GM18870 (cell line): ENCODE data around the gene PLCB4.

ENCODE experiments used
- ATAC-seq: cut with Tn5 transposase; IDR thresholded peaks from one replicate; pipeline ENCODE4 v1.9.1; 2021; ENCODE audit warnings: moderate library complexity; ENCODE audit not compliant: unreplicated experiment

Gene PLCB4

GRCh38 chr20:9212735-9213134 is 143.8 kb downstream of the PLCB4 start:
- ATAC-seq = no peak

GRCh38 chr20:9214685-9215084 is 145.8 kb downstream of the PLCB4 start:
- ATAC-seq = no peak

DNA sequence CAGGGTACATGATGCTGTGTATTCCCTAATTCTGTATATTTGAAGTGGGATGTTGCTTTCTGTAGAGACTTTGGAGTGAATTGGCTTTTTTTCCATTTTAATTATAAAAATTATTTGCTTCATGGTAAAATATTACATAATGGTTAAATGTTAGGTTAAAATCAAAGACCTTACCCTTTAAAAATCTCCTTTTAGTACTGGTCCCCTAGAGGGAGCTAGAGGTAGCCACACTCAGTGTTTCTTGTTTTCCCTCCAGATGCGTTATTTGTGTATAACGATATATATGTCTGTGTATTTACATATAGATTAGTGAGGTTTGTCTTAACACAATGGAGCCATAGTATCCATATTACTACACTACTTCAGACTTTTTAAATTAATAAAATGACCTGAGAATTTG is 146.7 kb downstream of the PLCB4 start:
- no peak for ATAC-seq

- no peak for ATAC-seq
Observed at GRCh38 chr20:9218531-9218961, 149.7 kb downstream of the PLCB4 start.

- ATAC-seq = no peak
Observed at GRCh38 chr20:9220874-9221547, 152.1 kb downstream of the PLCB4 start.

DNA sequence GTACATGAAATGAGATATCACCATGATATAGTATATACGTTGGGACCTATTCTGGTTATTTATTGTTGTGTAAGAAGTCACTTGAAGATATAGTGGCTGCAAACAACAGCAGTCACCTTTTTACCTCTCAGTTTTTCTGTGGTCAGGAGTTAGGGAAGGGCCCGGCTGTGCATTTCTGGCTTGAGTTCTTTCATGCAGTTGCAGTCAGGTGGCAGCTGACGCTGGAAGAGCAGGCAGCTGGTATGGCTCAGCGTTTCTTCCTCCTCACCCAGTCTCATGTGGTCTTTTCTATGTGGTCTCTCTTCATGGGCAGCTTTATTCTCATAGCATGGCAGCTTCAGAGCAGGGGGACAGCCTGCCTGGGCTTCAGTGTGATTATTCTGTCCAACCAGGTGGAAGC is 154.4 kb downstream of the PLCB4 start:
- no peak for ATAC-seq

DNA sequence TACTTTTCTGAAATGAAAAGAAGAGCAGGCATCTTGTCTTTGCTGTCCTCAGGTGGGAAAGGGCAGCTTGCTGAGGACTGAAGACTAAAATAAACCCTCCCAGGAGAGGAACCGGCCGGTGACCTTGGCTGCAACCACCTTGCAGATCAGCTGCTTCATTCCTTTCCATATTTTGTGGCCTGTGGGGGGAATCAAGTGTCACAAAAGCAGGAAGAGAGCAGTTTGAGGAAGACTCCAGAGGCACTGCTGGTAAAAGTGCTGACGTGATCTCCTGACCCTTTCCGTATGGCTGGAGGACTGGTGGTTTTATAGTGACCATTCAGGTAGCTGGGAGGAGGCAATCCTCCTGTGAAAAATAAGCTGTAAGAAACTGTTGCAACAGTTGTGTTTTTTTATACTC is 157.0 kb downstream of the PLCB4 start:
- ATAC-seq = no peak

DNA sequence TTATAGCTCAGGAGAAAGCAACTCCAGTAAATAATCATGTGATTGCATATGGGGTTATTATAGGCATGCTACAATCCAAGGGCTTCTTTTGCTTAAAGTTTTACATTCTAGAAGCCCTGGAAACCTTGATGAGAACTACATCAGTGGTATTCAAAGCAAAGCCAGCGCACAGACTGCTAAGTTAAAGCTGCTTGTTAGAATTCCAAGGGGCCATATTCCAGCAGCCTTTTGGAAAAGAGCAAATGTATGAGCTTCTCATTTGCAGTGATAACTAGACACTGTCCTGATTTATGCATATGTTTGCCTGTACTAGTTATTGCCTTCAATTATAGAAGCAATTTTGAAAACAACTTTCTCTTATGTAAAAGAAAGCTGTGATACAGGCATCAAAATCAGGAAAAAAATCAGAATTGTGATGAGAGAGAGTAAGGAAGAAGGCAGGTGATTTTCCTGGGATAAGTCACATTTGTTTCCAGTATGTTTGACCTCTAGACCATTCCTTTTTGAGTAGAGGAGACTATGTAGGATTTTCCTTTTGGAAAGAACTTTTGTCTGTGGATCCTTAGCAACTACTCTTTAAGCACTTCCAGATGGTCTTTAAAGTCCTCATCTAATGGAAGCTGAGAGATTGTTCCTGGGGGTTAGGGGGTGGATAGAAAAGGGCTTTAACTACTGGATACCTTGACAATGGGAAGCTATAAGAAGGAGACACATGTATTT is 159.2 kb downstream of the PLCB4 start:
- no peak for ATAC-seq

DNA sequence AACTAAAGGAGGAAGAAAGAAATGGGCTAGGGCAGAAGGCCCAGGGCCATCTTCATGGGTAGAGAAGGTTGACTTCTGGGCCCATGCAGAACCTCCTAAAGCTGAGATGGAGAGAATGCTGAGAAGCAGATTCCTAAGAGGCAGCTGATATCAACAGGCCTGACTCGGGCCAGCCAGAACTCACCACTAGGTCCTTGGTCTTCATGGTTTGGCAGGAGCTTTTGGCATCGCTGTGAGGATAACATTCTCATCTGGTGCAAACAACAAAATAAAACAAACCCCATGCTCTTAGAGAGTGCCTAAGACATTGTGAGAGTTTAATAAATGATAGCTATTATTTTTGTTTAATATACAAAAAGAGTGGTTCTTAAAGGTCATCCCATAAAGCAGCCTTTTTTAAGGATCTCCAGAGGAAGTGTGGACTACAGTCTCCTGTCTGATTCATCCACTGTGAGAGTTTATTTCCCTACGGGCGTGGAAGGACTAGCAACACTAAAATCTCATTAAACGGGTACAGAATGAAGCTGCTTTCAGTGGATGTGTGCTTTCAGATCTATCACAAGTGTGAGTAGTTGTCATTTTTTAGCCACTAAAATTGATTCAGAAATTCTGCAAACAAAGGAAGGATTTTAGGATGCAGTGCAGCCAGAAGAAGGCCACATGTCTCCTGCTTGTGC is 160.0 kb downstream of the PLCB4 start:
- no peak for ATAC-seq

- ATAC-seq = no peak
Observed at GRCh38 chr20:9230406-9230805, 161.5 kb downstream of the PLCB4 start.

DNA sequence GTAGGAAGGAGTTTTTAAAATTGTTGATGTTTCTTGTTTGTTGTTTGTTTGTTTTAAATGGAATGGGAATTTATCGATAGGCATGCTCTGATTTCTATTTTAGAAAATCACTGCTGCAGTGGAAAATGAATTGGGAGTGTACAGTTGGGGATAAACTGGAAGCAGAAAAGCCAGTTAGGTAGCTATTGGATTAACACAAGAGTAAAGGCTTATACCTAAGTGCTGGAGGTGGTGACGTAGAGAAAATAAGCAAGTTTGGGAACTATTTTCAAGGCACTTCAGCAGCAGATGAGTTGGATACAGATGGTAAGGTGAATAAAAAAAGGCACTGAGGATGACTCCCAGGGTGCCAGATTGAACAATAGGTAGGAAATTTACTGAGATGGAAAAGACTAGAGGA is 164.9 kb downstream of the PLCB4 start:
- no peak for ATAC-seq

GRCh38 chr20:9235518-9235917 is 166.6 kb downstream of the PLCB4 start:
- no peak for ATAC-seq

DNA sequence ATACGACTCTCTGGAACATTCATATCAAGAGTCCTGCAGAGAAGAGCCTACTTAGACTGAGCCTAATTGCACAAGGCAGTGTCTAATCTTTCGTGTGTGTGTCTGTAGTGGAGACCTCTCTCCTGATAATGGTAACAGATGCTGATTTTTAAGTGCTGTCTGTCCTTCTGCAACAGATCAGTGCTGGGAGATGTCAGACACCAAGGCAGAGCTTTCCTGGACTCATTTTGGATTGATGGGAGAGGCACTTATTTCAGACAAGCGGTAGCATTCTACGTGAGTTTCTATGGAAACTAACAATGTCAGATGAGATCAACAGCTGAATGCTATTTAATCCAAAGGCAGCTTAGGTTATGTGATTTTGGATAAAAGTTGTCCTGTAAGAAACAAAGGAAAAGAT is 167.6 kb downstream of the PLCB4 start:
- no peak for ATAC-seq

- ATAC-seq = no peak
Observed at GRCh38 chr20:9241232-9241692, 172.4 kb downstream of the PLCB4 start.

- no peak for ATAC-seq
Observed at GRCh38 chr20:9241721-9242427, 173.0 kb downstream of the PLCB4 start.

- ATAC-seq = no peak
Observed at GRCh38 chr20:9243986-9244385, 175.1 kb downstream of the PLCB4 start.

DNA sequence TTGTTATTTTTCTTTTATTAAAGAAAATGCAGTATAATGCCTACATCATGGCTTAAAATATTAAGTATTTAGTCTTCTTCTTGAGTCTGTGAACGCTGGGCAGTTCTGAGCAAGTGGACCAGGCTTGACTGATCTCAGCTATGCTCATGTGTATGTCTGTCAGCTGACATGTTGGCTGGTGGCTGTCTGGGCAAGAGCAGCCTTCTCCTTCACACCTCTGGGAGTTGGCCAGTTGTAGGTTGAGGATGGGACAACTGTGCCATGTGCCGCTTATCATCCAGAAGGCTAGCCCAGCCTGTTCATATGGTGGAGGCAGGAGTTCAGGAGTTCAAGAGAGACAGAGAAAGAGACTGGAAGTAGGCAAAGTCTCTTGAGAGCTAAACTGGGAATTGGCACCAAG is 175.9 kb downstream of the PLCB4 start:
- ATAC-seq = no peak

GRCh38 chr20:9246731-9247130 is 177.8 kb downstream of the PLCB4 start:
- no peak for ATAC-seq

GRCh38 chr20:9250511-9250910 is 181.6 kb downstream of the PLCB4 start:
- no peak for ATAC-seq

- ATAC-seq = no peak
Observed at GRCh38 chr20:9253006-9253539, 184.2 kb downstream of the PLCB4 start.

- ATAC-seq = no peak
Observed at GRCh38 chr20:9255171-9255570, 186.3 kb downstream of the PLCB4 start.
